Measurements from ENCODE around the gene SGMS1. TPM values are rescaled to one million over a fixed set of nuclear protein-coding genes. Genes with fewer than 3 reads are reported as not detected.

Gene SGMS1
- total RNA-seq, 1 experiment from 2014 or later = 20.4 TPM

GRCh38 chr10:50542871-50543270 is 80.9 kb downstream of the SGMS1 start:
- Histone ChIP-seq H2AK5ac (ENCODE audit: insufficient read length, low read length) (no peak overlapping the region), H4K8ac (replicated peaks; ENCODE audit: insufficient read length, low read depth, low read length) (no peak overlapping the region), H4K91ac (ENCODE audit: insufficient read length, low read depth, low read length) (no peak overlapping the region), H2BK120ac (ENCODE audit: low read depth, low read length, poor library complexity, severe bottlenecking) (no peak overlapping the region), H3K4me2 (ENCODE audit: insufficient read depth, insufficient read length, low read length) (no peak overlapping the region), H2AFZ (ENCODE audit: low read length) (no peak overlapping the region), H3K9ac (ENCODE audit: extremely low read depth, insufficient read length, low read length) (no peak overlapping the region), H3K79me1 (ENCODE audit: insufficient read depth, low read depth, low read length, poor library complexity, severe bottlenecking) (no peaks in the 10 kb centered on the region), H3T11ph (ENCODE audit: low read length) (no peak overlapping the region), H2BK12ac (ENCODE audit: insufficient read length, low read depth, low read length) (no peak overlapping the region), H3K23me2 (ENCODE audit: insufficient read length, low read depth, low read length, poor library complexity, severe bottlenecking) (no peaks in the 10 kb centered on the region), H2BK20ac (ENCODE audit: low read depth, low read length, poor library complexity, severe bottlenecking) (no peak overlapping the region), H4K20me1 (ENCODE audit: control insufficient read depth, insufficient read depth, insufficient read length) (no peaks in the 10 kb centered on the region), H3K27ac (ENCODE audit: insufficient read length, low read depth, low read length) (no peak overlapping the region), H3K56ac (ENCODE audit: insufficient read length, low read depth, low read length) (no peak overlapping the region), H2BK5ac (ENCODE audit: insufficient read length, low read length) (no peak overlapping the region), H3K4me1 (ENCODE audit: insufficient read depth, low read length) (peaks cover 6% of the 10 kb centered on the region; the same call in 1 of the 2 replicates), H3K23ac (ENCODE audit: insufficient read length, low read depth, low read length) (no peak overlapping the region), H3K27me3 (ENCODE audit: insufficient read depth, low read length) (no peaks in the 10 kb centered on the region), H3K18ac (ENCODE audit: insufficient read length, low read depth, low read length) (no peak overlapping the region), H3K79me2 (ENCODE audit: insufficient read depth, low read length) (no peaks in the 10 kb centered on the region), H3K14ac (ENCODE audit: insufficient read depth, low read length) (no peak overlapping the region), H3K4ac (ENCODE audit: low read depth, low read length) (no peak overlapping the region), H2BK15ac (ENCODE audit: low read depth, low read length) (no peak overlapping the region), H4K5ac (ENCODE audit: insufficient read length, low read depth, low read length) (no peak overlapping the region), H3K9me3 (ENCODE audit: control insufficient read depth, low read depth, low read length) (no peaks in the 10 kb centered on the region)
- no peak for TF ChIP-seq CTCF (conservative IDR thresholded peaks at IDR 0.05)
- H3K4me1 Mint-ChIP-seq = peaks cover 23 to 26% of the 10 kb centered on the region in 2 experiments
- H3K36me3 Mint-ChIP-seq (ENCODE audit: insufficient read depth in 1 of 3, low read depth in 3 of 3) = peaks cover 0 to 12% (median 3%) of the 10 kb centered on the region in 3 experiments; a peak in 4 of 7 replicates
- 0 out of 7 replicates have a peak overlapping the region, but pooled peaks of 1 of the 3 experiments have one; percentile 11 for H3K27ac Mint-ChIP-seq
- no peaks in the 10 kb centered on the region for H3K27me3 Mint-ChIP-seq (ENCODE audit: low read depth)
- H3K9me3 Mint-ChIP-seq = peaks cover 5 to 9% of the 10 kb centered on the region in 2 experiments; a peak in 4 of 5 replicates
- DNase-seq = no peak
- no peak overlapping the region for H3K4me3 Mint-ChIP-seq
